Sigmoid colon (tissue), 7 donors: Measurements from ENCODE around the gene EDEM1. TPM values are rescaled to one million over a fixed set of nuclear protein-coding genes. Genes with fewer than 3 reads are reported as not detected.
"Not testable (repeated sequence)": the region's sequence is repeated elsewhere in the genome, so short reads cannot be mapped to it uniquely, and the experiment has no call there.

ENCODE experiments used
- DNase-seq: peaks from one replicate; pipeline ENCODE4 v3.0.0-alpha.2; 2019
- H3K27ac ChIP-seq, 4 donors: fragments of 200-600 bp; sonication (generic); one replicate each; pipeline ENCODE4 v1.5.1; 2016 to 2019; ENCODE audit warnings: mild to moderate bottlenecking in 1 of 4
- H3K27me3 ChIP-seq, 3 donors: fragments of 200-600 bp; sonication (generic); one replicate each; pipeline ENCODE4 v1.5.1; 2019; ENCODE audit warnings: mild to moderate bottlenecking in 1 of 3
- H3K36me3 ChIP-seq, 4 donors: fragments of 200-600 bp; sonication (generic); one replicate each; pipeline ENCODE4 v1.5.1; 2016 to 2019
- H3K4me1 ChIP-seq, 4 donors: fragments of 200-600 bp; sonication (generic); one replicate each; pipeline ENCODE4 v1.5.1; 2017 to 2019
- H3K4me3 ChIP-seq, 4 donors: fragments of 200-600 bp; sonication (generic); one replicate each; pipeline ENCODE4 v1.5.1; 2017 to 2019; ENCODE audit warnings: mild to moderate bottlenecking in 2 of 4, moderate library complexity in 1 of 4
- H3K9me3 ChIP-seq, 4 donors: fragments of 200-600 bp in 3 of 4; sonication (generic) in 3 of 4; one replicate each; pipeline versions ENCODE4 v1.5.1 to v1.6.1; 2013 to 2019
- EP300 ChIP-seq, 4 donors: sonication (generic); formaldehyde crosslinking; IDR thresholded peaks; one replicate each; pipeline ENCODE4 v1.6.1; 2017; ENCODE audit warnings: antibody characterized with exemption in 4 of 4
- POLR2A ChIP-seq, 2 donors: fragments of 450-650 bp; IDR thresholded peaks; one replicate each; pipeline ENCODE4 v1.6.1; 2016; ENCODE audit warnings: antibody characterized with exemption in 2 of 2, mild to moderate bottlenecking in 2 of 2, moderate library complexity in 2 of 2
- POLR2AphosphoS5 ChIP-seq, 4 donors: sonication (generic); formaldehyde crosslinking; IDR thresholded peaks; one replicate each; pipeline ENCODE4 v1.6.1; 2017; ENCODE audit warnings: antibody characterized with exemption in 4 of 4
- WGBS, 2 donors: extraction: QIAGEN DNeasy Blood & Tissue Kit; methylation state at CpG; one replicate each; pipeline ENCODE4 v1.1.7; 2013; 5-methylcytosine and 5-hydroxymethylcytosine counted together
- intact Hi-C: fragments of 100-400 bp; cut with DNase I; formaldehyde crosslinking; loops from one replicate; pipeline ENCODE4 v1.15.1; 2023
- polyA plus RNA-seq, 3 donors: library from polyadenylated mRNA; stranded (reverse); fragments of 200-250 nt; gene quantifications; one replicate each; pipeline ENCODE4 v1.2.3, GENCODE V29; 2013
- total RNA-seq, 4 donors: library from RNA; depleted of rRNA; stranded (reverse); fragments of >200 nt; gene quantifications; one replicate each; pipeline ENCODE4 v1.1.0, GENCODE V29; 2016
- TF ChIP-seq, protein P1 (sequence below), 4 experiments: fragments of 450-650 bp in 3 of 4; fragments of 200-600 bp in 1 of 4; IDR thresholded peaks; one replicate each; pipeline ENCODE4 v1.5.1; 2016 to 2019; ENCODE audit warnings: antibody characterized with exemption in 4 of 4, mild to moderate bottlenecking in 3 of 4, moderate library complexity in 2 of 4
- donor health status: healthy with polysubstance abuse.
- donor health status: Bipolar disorder and iron deficiency.
- donor health status: healthy.

The EDEM1 gene
- total and polyA plus RNA-seq, 7 donors, result 3.6 to 23.8 (median 18.1) TPM

DNA sequence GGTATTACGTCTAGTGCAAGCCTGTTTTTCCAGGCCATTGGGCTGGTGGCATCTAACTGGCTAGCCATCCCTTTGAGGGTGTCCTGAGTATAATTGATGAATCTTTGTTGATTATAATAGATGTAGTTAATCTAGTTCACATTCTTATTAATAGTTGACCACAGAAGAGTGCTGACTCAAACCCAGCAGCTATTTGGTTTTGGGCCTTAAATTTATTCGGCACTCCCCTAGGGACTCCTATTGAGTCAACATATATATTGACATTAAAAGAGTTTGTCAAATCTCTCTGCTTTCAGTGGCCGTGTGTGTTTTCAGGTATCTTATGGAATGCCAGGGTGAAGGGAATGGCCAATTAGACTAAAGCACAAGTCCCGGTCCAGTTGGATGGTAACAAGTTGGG lies 45.7 kb upstream of the EDEM1 start:
- TF ChIP-seq EP300 (IDR thresholded peaks at IDR 0.05), result no peak
- Histone ChIP-seq H3K36me3 (no peaks in the 10 kb centered on the region), H3K4me1 (peaks cover 0 to 50% (median 36%) of the 10 kb centered on the region in 4 donors), H3K4me3 (no peak overlapping the region), H3K27ac (no peak overlapping the region), H3K9me3 (peaks cover 0 to 5% (median 0%) of the 10 kb centered on the region in 4 donors), H3K27me3 (no peaks in the 10 kb centered on the region)
- DNase-seq, result no peak
- intact Hi-C loops, result no loop called here
- 92 to 93% methylated on average over 4 of the region's 4 CpGs for WGBS, 2 donors

- TF ChIP-seq EP300 (IDR thresholded peaks at IDR 0.05), result no peak
- TF ChIP-seq POLR2AphosphoS5 (IDR thresholded peaks at IDR 0.05), result no peak
- TF ChIP-seq, protein P1, sequence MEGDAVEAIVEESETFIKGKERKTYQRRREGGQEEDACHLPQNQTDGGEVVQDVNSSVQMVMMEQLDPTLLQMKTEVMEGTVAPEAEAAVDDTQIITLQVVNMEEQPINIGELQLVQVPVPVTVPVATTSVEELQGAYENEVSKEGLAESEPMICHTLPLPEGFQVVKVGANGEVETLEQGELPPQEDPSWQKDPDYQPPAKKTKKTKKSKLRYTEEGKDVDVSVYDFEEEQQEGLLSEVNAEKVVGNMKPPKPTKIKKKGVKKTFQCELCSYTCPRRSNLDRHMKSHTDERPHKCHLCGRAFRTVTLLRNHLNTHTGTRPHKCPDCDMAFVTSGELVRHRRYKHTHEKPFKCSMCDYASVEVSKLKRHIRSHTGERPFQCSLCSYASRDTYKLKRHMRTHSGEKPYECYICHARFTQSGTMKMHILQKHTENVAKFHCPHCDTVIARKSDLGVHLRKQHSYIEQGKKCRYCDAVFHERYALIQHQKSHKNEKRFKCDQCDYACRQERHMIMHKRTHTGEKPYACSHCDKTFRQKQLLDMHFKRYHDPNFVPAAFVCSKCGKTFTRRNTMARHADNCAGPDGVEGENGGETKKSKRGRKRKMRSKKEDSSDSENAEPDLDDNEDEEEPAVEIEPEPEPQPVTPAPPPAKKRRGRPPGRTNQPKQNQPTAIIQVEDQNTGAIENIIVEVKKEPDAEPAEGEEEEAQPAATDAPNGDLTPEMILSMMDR (IDR thresholded peaks at IDR 0.05), result no peak
- TF ChIP-seq POLR2A (IDR thresholded peaks at IDR 0.05), result no peak
- Histone ChIP-seq H3K27ac (no peak overlapping the region), H3K9me3 (peaks cover 0 to 5% (median 0%) of the 10 kb centered on the region in 4 donors), H3K36me3 (no peaks in the 10 kb centered on the region), H3K4me1 (peaks cover 0 to 34% (median 26%) of the 10 kb centered on the region in 4 donors), H3K27me3 (no peaks in the 10 kb centered on the region), H3K4me3 (no peak overlapping the region)
- intact Hi-C loops, result no loop called here
- WGBS, 2 donors, result 96 to 97% methylated on average over 4 of the region's 4 CpGs
- no peak for DNase-seq
Observed at GRCh38 chr3:5143464-5143863, 44.0 kb upstream of the EDEM1 start.

DNA sequence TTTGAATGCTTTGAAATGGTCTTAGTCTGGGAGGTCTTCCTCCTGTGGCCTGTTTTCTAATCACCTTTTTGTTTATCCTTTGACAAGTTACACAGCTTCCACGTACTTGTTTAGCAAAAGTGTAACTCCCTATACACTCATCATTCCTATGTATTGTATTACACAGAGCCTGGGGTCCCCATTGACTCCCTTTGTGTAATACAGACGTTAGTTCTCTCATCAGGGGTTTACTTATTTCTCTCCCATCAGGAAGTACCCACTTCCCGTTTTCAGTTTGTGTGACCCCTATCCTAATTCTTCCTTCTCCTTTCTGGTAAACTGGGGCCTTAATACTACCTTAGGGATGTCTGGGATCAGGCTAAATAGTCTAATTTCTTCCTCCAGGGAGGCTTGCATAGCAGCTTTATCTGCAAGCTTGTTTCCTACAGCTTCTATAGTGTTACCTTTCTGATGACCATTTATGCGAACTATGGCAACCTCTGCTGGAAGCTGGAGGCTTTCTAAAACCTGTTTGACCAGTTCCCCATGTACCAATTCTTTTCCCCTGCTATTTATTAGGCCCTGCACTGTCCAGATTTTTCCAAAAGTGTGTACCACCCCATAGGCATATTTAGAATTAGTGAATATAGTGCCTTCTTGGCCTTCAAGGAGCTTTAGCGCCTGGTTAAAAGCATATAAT lies 43.1 kb upstream of the EDEM1 start:
- H3K36me3 ChIP-seq, result no peaks in the 10 kb centered on the region
- intact Hi-C loops, result no loop called here
- H3K27ac ChIP-seq, result no peak overlapping the region
- H3K27me3 ChIP-seq, result no peaks in the 10 kb centered on the region
- no peak for TF ChIP-seq EP300 (IDR thresholded peaks at IDR 0.05)
- TF ChIP-seq, protein P1 (IDR thresholded peaks at IDR 0.05), result no peak
- no peak for TF ChIP-seq POLR2AphosphoS5 (IDR thresholded peaks at IDR 0.05)
- no peak for TF ChIP-seq POLR2A (IDR thresholded peaks at IDR 0.05)
- no peak for DNase-seq
- 51 to 81% methylated on average over 5 of the region's 5 CpGs for WGBS, 2 donors
- peaks cover 0 to 28% (median 19%) of the 10 kb centered on the region in 4 donors for H3K4me1 ChIP-seq
- H3K9me3 ChIP-seq, result peaks cover 0 to 5% (median 0%) of the 10 kb centered on the region in 4 donors
- H3K4me3 ChIP-seq, result no peak overlapping the region

DNA sequence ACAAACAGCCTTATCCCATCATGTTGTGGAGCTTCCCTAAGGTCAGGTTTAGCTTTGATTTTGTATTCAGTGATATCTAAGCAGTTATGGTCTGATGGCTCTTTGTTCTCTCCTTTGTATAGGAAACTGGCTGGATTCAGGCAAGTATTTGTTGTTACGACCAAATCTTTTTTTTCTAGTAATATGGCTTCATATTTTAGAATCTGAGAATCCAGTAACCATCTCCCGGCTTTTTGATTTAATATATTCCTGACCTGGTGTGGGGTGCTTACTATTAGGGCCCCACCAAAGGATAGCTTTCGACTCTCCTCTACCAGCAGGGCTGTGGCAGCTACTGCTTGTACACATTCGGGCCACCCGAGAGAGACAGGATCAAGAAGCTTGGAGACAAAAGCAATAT lies 42.4 kb upstream of the EDEM1 start:
- no peak overlapping the region for H3K27ac ChIP-seq
- H3K36me3 ChIP-seq, result no peaks in the 10 kb centered on the region
- no peak overlapping the region for H3K4me3 ChIP-seq
- peaks cover 0 to 21% (median 12%) of the 10 kb centered on the region in 4 donors for H3K4me1 ChIP-seq
- TF ChIP-seq, protein P1 (IDR thresholded peaks at IDR 0.05), result no peak
- no peak for TF ChIP-seq POLR2AphosphoS5 (IDR thresholded peaks at IDR 0.05)
- TF ChIP-seq EP300 (IDR thresholded peaks at IDR 0.05), result no peak
- WGBS, 2 donors, result 87 to 96% methylated on average over 5 of the region's 5 CpGs
- intact Hi-C loops, result no loop called here
- peaks cover 0 to 5% (median 0%) of the 10 kb centered on the region in 4 donors for H3K9me3 ChIP-seq
- DNase-seq, result no peak
- H3K27me3 ChIP-seq, result no peaks in the 10 kb centered on the region

GRCh38 chr3:5147152-5147551 lies 40.4 kb upstream of the EDEM1 start:
- DNase-seq, H3K36me3 ChIP-seq, H3K27me3 ChIP-seq, H3K9me3 ChIP-seq, H3K27ac ChIP-seq, H3K4me3 ChIP-seq, intact Hi-C loops: not testable (repeated sequence)
- H3K4me1 ChIP-seq, result peaks cover 0 to 12% (median 9%) of the 10 kb centered on the region in 4 donors
- 87 to 97% methylated on average over 5 of the region's 5 CpGs for WGBS, 2 donors
